ENCODE data around the gene CRACR2B. TPM values are rescaled to one million over a fixed set of nuclear protein-coding genes. Genes with fewer than 3 reads are reported as not detected.

The CRACR2B gene
- total and polyA plus RNA-seq, 2 of the 13 experiments (the other 11 are each of a cell fraction or from before 2014, with no cell fraction given): 14.9 to 21.0 TPM

DNA sequence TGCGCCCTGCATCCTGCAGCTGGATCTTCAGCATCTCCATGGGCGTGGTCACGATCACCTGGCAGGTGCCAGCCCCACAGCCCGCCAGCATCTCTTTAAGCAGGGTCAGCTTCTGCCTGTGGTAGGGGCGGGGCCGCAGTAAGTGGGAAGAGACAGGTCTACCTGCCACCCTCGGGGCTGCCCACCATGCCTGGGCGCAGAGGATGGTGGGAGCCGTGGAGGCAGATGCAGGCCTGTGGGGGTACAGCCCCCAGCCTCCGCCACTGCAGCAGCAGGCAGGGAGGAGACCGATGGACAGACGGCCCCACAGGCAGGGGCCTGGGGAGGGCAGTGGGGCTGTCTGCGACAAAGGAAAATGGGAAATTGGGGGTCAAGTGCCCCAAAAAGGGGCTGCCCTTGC, 34.8 kb upstream of the CRACR2B start:
- H3K4me1 ChIP-seq (ENCODE audit: insufficient read depth, low read length): peaks cover 18% of the 10 kb centered on the region
- no peak overlapping the region for H3K4me2 ChIP-seq (ENCODE audit: low read depth, low read length)
- intact Hi-C loops (cut with micrococcal nuclease; ENCODE audit: unreplicated experiment) (no loop called here), in situ Hi-C loops (cut with HindIII; ENCODE audit: extremely low pct_ligation_motif_present, low pct_unique_long_range_greater_than_20kb) (no loop called here)
- no peaks in the 10 kb centered on the region for H4K20me1 ChIP-seq (ENCODE audit: insufficient read depth, low read length)
- no peak overlapping the region for H3K4me3 ChIP-seq (replicated peaks in 1 of 3; ENCODE audit: insufficient read depth in 1 of 3, low read depth in 2 of 3, low read length in 3 of 3)
- H3K79me2 ChIP-seq (ENCODE audit: insufficient read depth, low read length): peaks cover 4% of the 10 kb centered on the region
- DNase-seq (ENCODE audit: low spot score): no peak
- no peaks in the 10 kb centered on the region; a peak in 1 of 5 replicates for H3K36me3 ChIP-seq (replicated peaks in 1 of 2; ENCODE audit: control insufficient read depth in 1 of 2, insufficient read depth in 2 of 2, low read length in 2 of 2)
- H3K27me3 ChIP-seq (ENCODE audit: control insufficient read depth in 1 of 2, insufficient read depth in 2 of 2, low read length in 2 of 2): peaks cover 0 to 2% of the 10 kb centered on the region in 2 experiments; a peak in 2 of 5 replicates
- BruUV-seq (replicated peaks): no TSS peak
- FAIRE-seq: no peak
- WGBS (ENCODE audit: low lambda C conversion rate): 93% methylated on average over 12 of the region's 13 CpGs
- no peaks in the 10 kb centered on the region for H3K9me3 ChIP-seq (ENCODE audit: low read length)
- no peak overlapping the region for H3K9ac ChIP-seq (ENCODE audit: insufficient read depth, low read depth, low read length)
- ATAC-seq: no peak
- H3K27ac ChIP-seq (ENCODE audit: extremely low read length, insufficient read depth, low read length): no peak overlapping the region
- POLR2A ChIA-PET: interaction anchor here (5.3 kb wide), 1 partner anchor 15 kb away, joined by 44 read pairs; the partner anchor contains the start of gene GATD1
- H2AFZ ChIP-seq (ENCODE audit: low read length): no peak overlapping the region
- TF ChIP-seq JUNB (CRISPR knock-in tag; IDR thresholded peaks at IDR 0.05; ENCODE audit: borderline replicate concordance) (no peak), GPN1 (CRISPR knock-in tag; IDR thresholded peaks at IDR 0.05; ENCODE audit: borderline replicate concordance) (no peak), ARID4A (CRISPR knock-in tag; IDR thresholded peaks at IDR 0.05; ENCODE audit: borderline replicate concordance) (no peak), PRDM10 (CRISPR knock-in tag; IDR thresholded peaks at IDR 0.05; ENCODE audit: low read depth) (no peak), LBX2 (CRISPR knock-in tag; IDR thresholded peaks at IDR 0.05; ENCODE audit: borderline replicate concordance) (no peak), ZNF75D (CRISPR knock-in tag; IDR thresholded peaks at IDR 0.05; ENCODE audit: borderline replicate concordance) (no peak), SOX6 (IDR thresholded peaks at IDR 0.05) (no peak), SOX6 (CRISPR knock-in tag; IDR thresholded peaks at IDR 0.05) (no peak), MTA3 (CRISPR knock-in tag; IDR thresholded peaks at IDR 0.05) (no peak), FOXC1 (CRISPR knock-in tag; IDR thresholded peaks at IDR 0.05; ENCODE audit: borderline replicate concordance) (no peak), EEA1 (CRISPR knock-in tag; IDR thresholded peaks at IDR 0.05; ENCODE audit: borderline replicate concordance) (no peak), ZNF224 (CRISPR knock-in tag; IDR thresholded peaks at IDR 0.05) (no peak)
- TF ChIP-seq, protein P1, sequence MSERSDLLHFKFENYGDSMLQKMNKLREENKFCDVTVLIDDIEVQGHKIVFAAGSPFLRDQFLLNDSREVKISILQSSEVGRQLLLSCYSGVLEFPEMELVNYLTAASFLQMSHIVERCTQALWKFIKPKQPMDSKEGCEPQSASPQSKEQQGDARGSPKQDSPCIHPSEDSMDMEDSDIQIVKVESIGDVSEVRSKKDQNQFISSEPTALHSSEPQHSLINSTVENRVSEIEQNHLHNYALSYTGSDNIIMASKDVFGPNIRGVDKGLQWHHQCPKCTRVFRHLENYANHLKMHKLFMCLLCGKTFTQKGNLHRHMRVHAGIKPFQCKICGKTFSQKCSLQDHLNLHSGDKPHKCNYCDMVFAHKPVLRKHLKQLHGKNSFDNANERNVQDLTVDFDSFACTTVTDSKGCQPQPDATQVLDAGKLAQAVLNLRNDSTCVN (CRISPR knock-in tag; IDR thresholded peaks at IDR 0.05; ENCODE audit: borderline replicate concordance): no peak
- CTCF ChIA-PET (ENCODE audit: low intra/inter-chr PET ratio, low total read pairs): no interaction called here

Data from HepG2 (cell line).